Spleen (tissue), 11 donors: ENCODE data around the gene SYT17. TPM values are rescaled to one million over a fixed set of nuclear protein-coding genes. Genes with fewer than 3 reads are reported as not detected.
A peak's percentile ranks its signal among the peaks of the same experiment; 100 is the strongest.

Experiments used
- DNase-seq: peaks from one replicate; pipeline ENCODE4 v3.0.0-alpha.2; 2020
- H3K27ac ChIP-seq, 8 donors: fragments of 200-600 bp; sonication (generic) in 7 of 8; 1 replicate in 4 of 8; 2 replicates in 4 of 8; pipeline versions ENCODE4 v1.5.0 to v1.8.0; 2016 to 2021; ENCODE audit warnings: inconsistent platforms in 4 of 8, mild to moderate bottlenecking in 4 of 8, moderate library complexity in 1 of 8
- H3K27me3 ChIP-seq, 7 donors: fragments of 200-600 bp; sonication (generic) in 6 of 7; replicated peaks in 1 of 7; 1 replicate in 4 of 7; 2 replicates in 3 of 7; pipeline versions ENCODE4 v1.5.0 to v1.8.0; 2016 to 2021; ENCODE audit warnings: inconsistent platforms in 3 of 7, mild to moderate bottlenecking in 1 of 7
- H3K36me3 ChIP-seq, 6 donors: fragments of 200-600 bp; sonication (generic) in 5 of 6; 1 replicate in 4 of 6; 2 replicates in 2 of 6; pipeline versions ENCODE4 v1.5.0 to v1.8.0; 2016 to 2021; ENCODE audit warnings: inconsistent platforms in 2 of 6
- H3K4me1 ChIP-seq, 6 donors: fragments of 200-600 bp; sonication (generic) in 5 of 6; 1 replicate in 3 of 6; 2 replicates in 3 of 6; pipeline versions ENCODE4 v1.5.0 to v1.8.0; 2016 to 2021; ENCODE audit warnings: inconsistent platforms in 3 of 6
- H3K4me3 ChIP-seq, 8 donors: fragments of 200-600 bp; sonication (generic) in 7 of 8; 1 replicate in 4 of 8; 2 replicates in 4 of 8; pipeline versions ENCODE4 v1.5.0 to v1.8.0; 2016 to 2021; ENCODE audit warnings: inconsistent platforms in 4 of 8, mild to moderate bottlenecking in 4 of 8, moderate library complexity in 2 of 8
- H3K9me3 ChIP-seq, 8 donors: fragments of 200-600 bp; sonication (generic) in 7 of 8; 1 replicate in 4 of 8; 2 replicates in 4 of 8; pipeline versions ENCODE4 v1.5.0 to v1.8.0; 2016 to 2021; ENCODE audit warnings: inconsistent platforms in 4 of 8
- POLR2A ChIP-seq, 3 donors: fragments of 450-650 bp; IDR thresholded peaks; one replicate each; pipeline ENCODE4 v1.5.1; 2017; ENCODE audit warnings: antibody characterized with exemption in 3 of 3, mild to moderate bottlenecking in 1 of 3
- POLR2AphosphoS5 ChIP-seq, 3 donors: sonication (generic); formaldehyde crosslinking; IDR thresholded peaks; one replicate each; pipeline ENCODE4 v1.5.1; 2017; ENCODE audit warnings: antibody characterized with exemption in 3 of 3
- WGBS, 5 donors: extraction: QIAGEN DNeasy Blood & Tissue Kit in 3 of 5; methylation state at CpG; one replicate each; pipeline versions ENCODE4 v1.1.5 to v1.1.7; 2013 to 2018; 5-methylcytosine and 5-hydroxymethylcytosine counted together
- intact Hi-C: fragments of 100-400 bp; cut with DNase I; formaldehyde crosslinking; loops from one replicate; pipeline ENCODE4 v1.15.0; 2023; ENCODE audit warnings: low total_unique reads
- polyA plus RNA-seq, 3 donors: library from polyadenylated mRNA; stranded (reverse); fragments of 200-250 nt; gene quantifications; one replicate each; pipeline ENCODE4 v1.2.1, GENCODE V29; 2013
- total RNA-seq, 7 donors: library from RNA; depleted of rRNA in 3 of 7; stranded (reverse); fragments of >200 nt in 3 of 7; fragmentation: NEBNext Ultra II Directional in 4 of 7; extraction: Animal tissue kit (Norgen Biotek cat#: 25700) in 4 of 7; gene quantifications; one replicate each; pipeline versions ENCODE4 v1.1.0 to v1.2.1, GENCODE V29; 2016 to 2021
- TF ChIP-seq, protein P1 (sequence below), 11 experiments: fragments of 200-600 bp in 7 of 11; fragments of 450-650 bp in 4 of 11; sonication (generic) in 4 of 11; IDR thresholded peaks in 8 of 11; conservative IDR thresholded peaks in 3 of 11; 1 replicate in 7 of 11; 2 replicates in 4 of 11; pipeline versions ENCODE4 v1.4.0 to v1.8.0; 2016 to 2021; ENCODE audit warnings: antibody characterized with exemption in 11 of 11, inconsistent platforms in 4 of 11, mild to moderate bottlenecking in 1 of 11
- donor health status: healthy with polysubstance abuse.
- donor health status: DM: no; HTN: no; CAD: no; lungs with moderate emphysema.
- donor health status: DM: no; HTN: no; CAD: no.
- donor health status: Bipolar disorder and iron deficiency.
- donor health status: healthy.
- donor health status: DM: no; HTN: no; CAD: no.
- donor health status: DM: yes; HTN: yes; CAD: no.

The SYT17 gene
- total and polyA plus RNA-seq, 10 donors = 1.2 to 3.7 (median 2.0) TPM

DNA sequence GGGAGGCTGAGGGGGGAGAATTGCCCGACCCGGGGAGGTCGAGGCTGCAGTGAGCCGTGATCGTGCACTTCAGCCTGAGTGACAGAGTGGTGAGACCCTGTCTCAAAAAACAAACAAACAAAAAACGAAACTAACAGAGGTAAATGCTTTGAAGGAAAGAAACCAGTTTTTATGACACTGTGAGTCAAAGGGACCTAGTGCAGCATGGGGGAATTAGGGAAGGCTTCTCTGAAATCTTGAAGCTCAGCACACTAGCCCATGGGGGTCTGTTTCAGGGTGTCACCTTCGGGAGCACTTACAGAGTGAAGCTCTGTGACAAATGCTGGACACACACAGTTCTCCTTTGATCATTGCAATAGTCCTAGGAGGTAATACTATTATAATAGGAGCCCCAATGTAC is 37.7 kb upstream of the SYT17 start:
- WGBS, 5 donors = 80 to 84% (median 81%) methylated on average over 7 of the region's 7 CpGs
- no peaks in the 10 kb centered on the region for H3K36me3 ChIP-seq
- H3K4me3 ChIP-seq = no peak overlapping the region
- DNase-seq = no peak
- TF ChIP-seq POLR2AphosphoS5 (IDR thresholded peaks at IDR 0.05) (no peak), POLR2A (IDR thresholded peaks at IDR 0.05) (no peak)
- TF ChIP-seq, protein P1, sequence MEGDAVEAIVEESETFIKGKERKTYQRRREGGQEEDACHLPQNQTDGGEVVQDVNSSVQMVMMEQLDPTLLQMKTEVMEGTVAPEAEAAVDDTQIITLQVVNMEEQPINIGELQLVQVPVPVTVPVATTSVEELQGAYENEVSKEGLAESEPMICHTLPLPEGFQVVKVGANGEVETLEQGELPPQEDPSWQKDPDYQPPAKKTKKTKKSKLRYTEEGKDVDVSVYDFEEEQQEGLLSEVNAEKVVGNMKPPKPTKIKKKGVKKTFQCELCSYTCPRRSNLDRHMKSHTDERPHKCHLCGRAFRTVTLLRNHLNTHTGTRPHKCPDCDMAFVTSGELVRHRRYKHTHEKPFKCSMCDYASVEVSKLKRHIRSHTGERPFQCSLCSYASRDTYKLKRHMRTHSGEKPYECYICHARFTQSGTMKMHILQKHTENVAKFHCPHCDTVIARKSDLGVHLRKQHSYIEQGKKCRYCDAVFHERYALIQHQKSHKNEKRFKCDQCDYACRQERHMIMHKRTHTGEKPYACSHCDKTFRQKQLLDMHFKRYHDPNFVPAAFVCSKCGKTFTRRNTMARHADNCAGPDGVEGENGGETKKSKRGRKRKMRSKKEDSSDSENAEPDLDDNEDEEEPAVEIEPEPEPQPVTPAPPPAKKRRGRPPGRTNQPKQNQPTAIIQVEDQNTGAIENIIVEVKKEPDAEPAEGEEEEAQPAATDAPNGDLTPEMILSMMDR (IDR thresholded peaks at IDR 0.05 in 8 of 11, conservative IDR thresholded peaks at IDR 0.05 in 3 of 11) = no peak
- peaks cover 0 to 7% (median 5%) of the 10 kb centered on the region in 8 donors for H3K9me3 ChIP-seq
- intact Hi-C loops = no loop called here
- H3K4me1 ChIP-seq = peaks cover 7 to 55% (median 24%) of the 10 kb centered on the region in 6 donors
- no peaks in the 10 kb centered on the region for H3K27me3 ChIP-seq
- H3K27ac ChIP-seq = peak overlapping the region in 6 of 8 donors; percentile 58 to 77 (median 66)

DNA sequence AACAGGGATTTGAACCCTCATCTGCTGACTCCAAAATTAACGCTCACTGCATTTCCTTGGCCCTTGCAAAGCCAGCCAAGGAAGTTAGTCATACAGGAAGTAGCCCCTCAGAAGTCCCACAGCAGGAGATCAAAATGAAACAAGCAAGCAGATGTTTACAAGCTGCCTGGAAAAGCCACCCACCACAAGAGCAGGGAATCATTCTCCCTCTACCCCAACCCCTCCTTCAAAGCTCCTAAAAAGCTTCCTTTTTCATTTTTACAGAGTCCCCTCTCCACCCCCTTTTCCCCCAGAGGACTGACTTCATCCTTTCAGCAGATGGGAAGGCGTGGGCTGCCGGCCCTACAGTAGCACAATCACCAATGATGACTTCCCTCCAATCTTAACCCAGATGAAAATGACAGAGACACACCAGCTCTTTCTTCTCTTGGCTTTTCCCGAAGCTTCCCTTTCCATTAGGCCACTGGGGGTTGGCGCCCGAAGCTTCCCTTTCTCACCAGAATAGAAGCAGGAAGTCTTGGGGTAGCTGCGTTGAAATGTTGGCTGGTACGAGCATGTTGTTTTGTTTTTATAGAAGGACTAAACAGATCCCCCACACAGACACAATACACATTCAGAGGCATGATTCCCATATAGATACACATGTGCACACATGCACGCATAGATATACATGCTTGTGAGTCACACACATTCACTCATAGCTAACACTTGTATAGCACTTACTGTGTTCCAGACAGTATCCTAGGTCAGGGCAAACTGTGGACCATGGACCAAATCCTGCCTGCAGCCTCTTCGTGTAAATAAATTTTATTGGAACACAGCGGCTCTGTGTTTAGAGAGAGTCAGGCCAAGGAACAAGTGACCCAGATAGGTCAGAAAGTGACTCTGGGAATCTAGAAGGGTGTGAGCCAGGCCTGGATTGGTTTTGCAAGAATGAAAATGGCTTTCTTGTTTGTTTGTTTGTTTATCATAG is 36.9 kb upstream of the SYT17 start:
- Histone ChIP-seq H3K9me3 (peaks cover 0 to 6% (median 4%) of the 10 kb centered on the region in 8 donors), H3K27ac (peak overlapping the region; percentile 27 to 77 (median 65)), H3K4me3 (peak overlapping the region in 1 of 8 donors; percentile 39), H3K4me1 (peaks cover 7 to 57% (median 25%) of the 10 kb centered on the region in 6 donors), H3K36me3 (no peaks in the 10 kb centered on the region), H3K27me3 (no peaks in the 10 kb centered on the region)
- no peak for DNase-seq
- TF ChIP-seq, protein P1 (IDR thresholded peaks at IDR 0.05 in 8 of 11, conservative IDR thresholded peaks at IDR 0.05 in 3 of 11) = no peak
- no peak for TF ChIP-seq POLR2A (IDR thresholded peaks at IDR 0.05)
- no peak for TF ChIP-seq POLR2AphosphoS5 (IDR thresholded peaks at IDR 0.05)
- intact Hi-C loops = no loop called here
- 23 to 35% (median 31%) methylated on average over 11 of the region's 11 CpGs for WGBS, 5 donors

DNA sequence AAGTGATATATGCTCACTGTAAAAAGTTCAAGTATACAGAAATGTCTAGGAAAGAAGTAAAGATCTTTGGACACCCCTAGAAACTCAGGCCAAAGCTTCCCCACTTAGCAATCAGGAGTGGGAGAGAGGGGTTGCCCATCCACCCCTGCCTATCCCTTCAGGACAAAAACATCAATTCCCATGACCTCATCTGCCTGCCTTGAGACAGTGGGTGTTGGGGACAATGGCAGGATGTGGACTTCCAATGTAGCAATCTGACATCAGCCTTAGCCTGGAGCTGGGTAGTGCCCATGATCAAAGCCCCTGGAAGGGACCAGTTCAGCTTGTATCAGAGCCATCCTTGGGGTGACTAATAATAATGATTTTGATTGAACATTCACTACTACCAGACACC is 36.2 kb upstream of the SYT17 start:
- Histone ChIP-seq H3K4me3 (no peak overlapping the region), H3K36me3 (no peaks in the 10 kb centered on the region), H3K4me1 (peaks cover 7 to 64% (median 29%) of the 10 kb centered on the region in 6 donors), H3K9me3 (no peaks in the 10 kb centered on the region), H3K27me3 (no peaks in the 10 kb centered on the region), H3K27ac (peak overlapping the region; percentile 27 to 77 (median 65))
- no peak for DNase-seq
- intact Hi-C loops = no loop called here
- TF ChIP-seq, protein P1 (IDR thresholded peaks at IDR 0.05 in 8 of 11, conservative IDR thresholded peaks at IDR 0.05 in 3 of 11) = no peak
- no peak for TF ChIP-seq POLR2AphosphoS5 (IDR thresholded peaks at IDR 0.05)
- TF ChIP-seq POLR2A (IDR thresholded peaks at IDR 0.05) = no peak

DNA sequence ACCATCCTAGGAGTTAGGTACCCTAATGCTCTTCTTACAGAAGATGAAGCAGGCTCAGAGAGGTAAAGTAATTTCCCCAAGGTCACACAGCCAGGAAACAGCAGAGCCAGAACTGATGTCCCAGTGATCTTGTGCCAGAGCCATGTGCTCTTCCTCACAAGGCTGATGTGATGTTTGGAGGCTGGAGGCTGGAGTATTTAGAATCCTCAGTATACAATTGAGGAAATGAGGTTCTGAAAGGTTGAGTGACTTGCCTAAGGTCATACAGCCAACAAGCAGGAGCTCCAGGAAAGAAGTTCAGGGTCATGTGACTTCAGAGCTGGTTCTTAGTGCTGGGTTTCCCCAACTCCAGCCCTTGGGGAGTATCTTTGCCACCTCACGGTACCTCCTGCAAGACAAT is 35.8 kb upstream of the SYT17 start:
- TF ChIP-seq POLR2A (IDR thresholded peaks at IDR 0.05) = no peak
- no peak for TF ChIP-seq POLR2AphosphoS5 (IDR thresholded peaks at IDR 0.05)
- TF ChIP-seq, protein P1 (IDR thresholded peaks at IDR 0.05 in 8 of 11, conservative IDR thresholded peaks at IDR 0.05 in 3 of 11) = no peak
- no peak for DNase-seq
- peak overlapping the region in 5 of 8 donors; percentile 58 to 77 (median 66) for H3K27ac ChIP-seq
- H3K27me3 ChIP-seq = no peaks in the 10 kb centered on the region
- H3K4me1 ChIP-seq = peaks cover 7 to 67% (median 28%) of the 10 kb centered on the region in 6 donors
- H3K9me3 ChIP-seq = no peaks in the 10 kb centered on the region
- no peaks in the 10 kb centered on the region for H3K36me3 ChIP-seq
- intact Hi-C loops = no loop called here
- no peak overlapping the region for H3K4me3 ChIP-seq
- 50 to 74% (median 58%) methylated on average over 1 of the region's 1 CpG for WGBS, 5 donors
